Transverse colon (tissue), 4 donors: ENCODE results near the gene RIMBP2. TPM values are rescaled to one million over a fixed set of nuclear protein-coding genes. Genes with fewer than 3 reads are reported as not detected.

Source experiments
- DNase-seq: peaks from one replicate; pipeline ENCODE4 v3.0.0-alpha.2; 2019
- H3K27ac ChIP-seq, 4 donors: fragments of 200-600 bp; sonication (generic); 2 replicates each; pipeline ENCODE4 v1.5.1; 2016 to 2018; ENCODE audit warnings: inconsistent platforms in 4 of 4
- H3K27me3 ChIP-seq: fragments of 200-600 bp; sonication (generic); 2 replicates; pipeline ENCODE4 v1.5.1; 2017; ENCODE audit warnings: inconsistent platforms
- H3K36me3 ChIP-seq, 4 donors: fragments of 200-600 bp; sonication (generic); 2 replicates each; pipeline ENCODE4 v1.5.1; 2017 to 2019; ENCODE audit warnings: inconsistent platforms in 4 of 4
- H3K4me1 ChIP-seq, 4 donors: fragments of 200-600 bp; sonication (generic); 2 replicates each; pipeline ENCODE4 v1.5.1; 2017 to 2020; ENCODE audit warnings: inconsistent platforms in 4 of 4
- H3K4me3 ChIP-seq, 4 donors: fragments of 200-600 bp; sonication (generic); 1 replicate in 1 of 4; 2 replicates in 3 of 4; pipeline versions ENCODE4 v1.5.1 to v1.6.1; 2017 to 2019; ENCODE audit warnings: inconsistent platforms in 4 of 4
- H3K9me3 ChIP-seq, 2 donors: fragments of 200-600 bp; sonication (generic); 2 replicates each; pipeline ENCODE4 v1.5.1; 2017 to 2019; ENCODE audit warnings: inconsistent platforms in 2 of 2
- EP300 ChIP-seq: sonication (generic); formaldehyde crosslinking; IDR thresholded peaks from one replicate; pipeline ENCODE4 v1.6.1; 2017; ENCODE audit warnings: antibody characterized with exemption, low read depth
- POLR2A ChIP-seq: fragments of 450-650 bp; IDR thresholded peaks from one replicate; pipeline ENCODE4 v1.6.1; 2016; ENCODE audit warnings: antibody characterized with exemption, mild to moderate bottlenecking, moderate library complexity
- POLR2AphosphoS5 ChIP-seq, 3 donors: sonication (generic); formaldehyde crosslinking; IDR thresholded peaks; one replicate each; pipeline ENCODE4 v1.6.1; 2016; ENCODE audit warnings: antibody characterized with exemption in 3 of 3
- WGBS, 2 donors: methylation state at CpG; one replicate each; pipeline ENCODE4 v1.1.5; 2018; ENCODE audit warnings: low coverage in 1 of 2; 5-methylcytosine and 5-hydroxymethylcytosine counted together
- in situ Hi-C, 4 donors: fragments of 200-750 bp; cut with MboI; loops; one replicate each; pipeline versions ENCODE4 v1.15.0 to v1.15.1; 2017; ENCODE audit warnings: low sequenced_read_pairs in 3 of 4, low pct_ligation_motif_present in 1 of 4, low pct_unique_long_range_greater_than_20kb in 1 of 4
- intact Hi-C: fragments of 100-400 bp; cut with DNase I; formaldehyde crosslinking; loops from one replicate; pipeline ENCODE4 v1.15.1; 2023; ENCODE audit warnings: low total_unique reads
- total RNA-seq, 4 donors: library from RNA; depleted of rRNA; stranded (reverse); fragments of >200 nt; gene quantifications; one replicate each; pipeline ENCODE4 v1.1.0, GENCODE V29; 2016
- TF ChIP-seq, protein P1 (sequence below), 5 experiments: fragments of 200-600 bp in 3 of 5; fragments of 450-650 bp in 2 of 5; sonication (generic) in 3 of 5; IDR thresholded peaks; 1 replicate in 2 of 5; 2 replicates in 3 of 5; pipeline ENCODE4 v1.5.1; 2016 to 2017; ENCODE audit warnings: antibody characterized with exemption in 5 of 5, inconsistent platforms in 3 of 5, mild to moderate bottlenecking in 2 of 5, moderate library complexity in 1 of 5

Gene RIMBP2
- total RNA-seq, 4 donors from 2014 or later, result 2.9 to 17.3 (median 4.3) TPM

- in situ Hi-C loops (no loop called here), intact Hi-C loops (no loop called here)
- peaks cover 0 to 8% of the 10 kb centered on the region in 2 donors for H3K9me3 ChIP-seq
- peaks cover 4% of the 10 kb centered on the region for H3K27me3 ChIP-seq
- peaks cover 6 to 29% (median 15%) of the 10 kb centered on the region in 4 donors for H3K4me1 ChIP-seq
- no peak for DNase-seq
- 50 to 82% methylated on average over 1 to 11 of the region's 11 CpGs for WGBS, 2 donors
- no peak for TF ChIP-seq EP300
- no peak for TF ChIP-seq POLR2A
- TF ChIP-seq, protein P1, sequence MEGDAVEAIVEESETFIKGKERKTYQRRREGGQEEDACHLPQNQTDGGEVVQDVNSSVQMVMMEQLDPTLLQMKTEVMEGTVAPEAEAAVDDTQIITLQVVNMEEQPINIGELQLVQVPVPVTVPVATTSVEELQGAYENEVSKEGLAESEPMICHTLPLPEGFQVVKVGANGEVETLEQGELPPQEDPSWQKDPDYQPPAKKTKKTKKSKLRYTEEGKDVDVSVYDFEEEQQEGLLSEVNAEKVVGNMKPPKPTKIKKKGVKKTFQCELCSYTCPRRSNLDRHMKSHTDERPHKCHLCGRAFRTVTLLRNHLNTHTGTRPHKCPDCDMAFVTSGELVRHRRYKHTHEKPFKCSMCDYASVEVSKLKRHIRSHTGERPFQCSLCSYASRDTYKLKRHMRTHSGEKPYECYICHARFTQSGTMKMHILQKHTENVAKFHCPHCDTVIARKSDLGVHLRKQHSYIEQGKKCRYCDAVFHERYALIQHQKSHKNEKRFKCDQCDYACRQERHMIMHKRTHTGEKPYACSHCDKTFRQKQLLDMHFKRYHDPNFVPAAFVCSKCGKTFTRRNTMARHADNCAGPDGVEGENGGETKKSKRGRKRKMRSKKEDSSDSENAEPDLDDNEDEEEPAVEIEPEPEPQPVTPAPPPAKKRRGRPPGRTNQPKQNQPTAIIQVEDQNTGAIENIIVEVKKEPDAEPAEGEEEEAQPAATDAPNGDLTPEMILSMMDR (IDR thresholded peaks at IDR 0.05), result no peak
- H3K27ac ChIP-seq, result no peak overlapping the region
- H3K4me3 ChIP-seq, result no peak overlapping the region
- no peaks in the 10 kb centered on the region for H3K36me3 ChIP-seq
These were observed 155.8 kb downstream of the RIMBP2 start for GRCh38 chr12:130560321-130560720.

- DNase-seq, result peak; percentile 25
- TF ChIP-seq EP300 (no peak), POLR2AphosphoS5 (IDR thresholded peaks at IDR 0.05) (no peak)
- H3K9me3 ChIP-seq, result peaks cover 0 to 3% of the 10 kb centered on the region in 2 donors
- no peak overlapping the region for H3K4me3 ChIP-seq
- in situ Hi-C loops (no loop called here), intact Hi-C loops (no loop called here)
- 57 to 60% methylated on average over 3 to 7 of the region's 7 CpGs for WGBS, 2 donors
- H3K36me3 ChIP-seq, result no peaks in the 10 kb centered on the region
- H3K27me3 ChIP-seq, result peaks cover 4% of the 10 kb centered on the region
- no peak overlapping the region for H3K27ac ChIP-seq
- peaks cover 9 to 32% (median 17%) of the 10 kb centered on the region in 4 donors for H3K4me1 ChIP-seq
These were observed 156.3 kb downstream of the RIMBP2 start for GRCh38 chr12:130559806-130560205.

GRCh38 chr12:130557886-130558765 lies 158.0 kb downstream of the RIMBP2 start:
- intact Hi-C loops (no loop called here), in situ Hi-C loops (no loop called here)
- TF ChIP-seq EP300, result no peak
- TF ChIP-seq, protein P1 (IDR thresholded peaks at IDR 0.05), result no peak
- TF ChIP-seq POLR2A, result no peak
- TF ChIP-seq POLR2AphosphoS5 (IDR thresholded peaks at IDR 0.05), result peak in 2 of 3 donors; percentile 10 to 35
- Histone ChIP-seq H3K27me3 (peaks cover 4% of the 10 kb centered on the region), H3K27ac (peak overlapping the region in 2 of 4 donors; percentile 8 to 30), H3K4me1 (peaks cover 9 to 32% (median 17%) of the 10 kb centered on the region in 4 donors), H3K36me3 (no peaks in the 10 kb centered on the region), H3K4me3 (no peak overlapping the region), H3K9me3 (no peaks in the 10 kb centered on the region)
- peak; percentile 84 for DNase-seq
- WGBS, 2 donors, result 32 to 36% methylated on average over 8 to 16 of the region's 16 CpGs

DNA sequence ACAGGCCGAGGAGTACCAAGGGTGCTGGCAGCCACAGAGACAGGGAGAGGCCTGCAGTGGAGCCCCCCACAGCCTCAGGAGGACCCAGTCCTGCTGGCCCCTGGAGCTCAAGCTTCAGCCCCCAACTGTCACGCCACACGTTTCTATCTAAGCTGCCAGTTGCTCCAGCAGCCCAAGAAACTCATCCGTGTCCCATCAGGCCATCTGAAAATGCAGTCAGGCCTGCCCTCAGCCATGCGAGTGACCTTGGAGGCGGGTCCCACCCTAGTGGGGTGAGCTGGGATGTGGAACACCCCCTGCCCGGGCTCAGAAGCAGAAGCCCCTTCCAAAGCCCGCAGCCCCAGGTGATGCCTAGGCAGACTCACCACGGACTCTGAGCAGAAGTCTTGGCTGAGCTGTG lies 158.9 kb downstream of the RIMBP2 start:
- TF ChIP-seq, protein P1 (IDR thresholded peaks at IDR 0.05), result no peak
- TF ChIP-seq POLR2AphosphoS5 (IDR thresholded peaks at IDR 0.05) (no peak), EP300 (no peak), POLR2A (no peak)
- H3K4me3 ChIP-seq, result no peak overlapping the region
- H3K27me3 ChIP-seq, result peaks cover 4% of the 10 kb centered on the region
- no peak overlapping the region for H3K27ac ChIP-seq
- WGBS, 2 donors, result 55% methylated on average over 4 of the region's 9 CpGs; no CpG with 5 or more reads in 1 of the 2 donors
- in situ Hi-C loops (no loop called here), intact Hi-C loops (no loop called here)
- H3K36me3 ChIP-seq, result no peaks in the 10 kb centered on the region
- H3K4me1 ChIP-seq, result peaks cover 9 to 32% (median 17%) of the 10 kb centered on the region in 4 donors
- H3K9me3 ChIP-seq, result no peaks in the 10 kb centered on the region
- DNase-seq, result no peak
